NCI-H128 (cell line): ENCODE data around the gene DCUN1D2.
"Not testable (repeated sequence)": the region's sequence is repeated elsewhere in the genome, so short reads cannot be mapped to it uniquely, and the experiment has no call there.

Source experiments
- DNase-seq: peaks from one replicate; lab custom pipeline; 2025; ENCODE audit not compliant: unreplicated experiment; lab: John Stamatoyannopoulos, UW

Gene DCUN1D2

DNA sequence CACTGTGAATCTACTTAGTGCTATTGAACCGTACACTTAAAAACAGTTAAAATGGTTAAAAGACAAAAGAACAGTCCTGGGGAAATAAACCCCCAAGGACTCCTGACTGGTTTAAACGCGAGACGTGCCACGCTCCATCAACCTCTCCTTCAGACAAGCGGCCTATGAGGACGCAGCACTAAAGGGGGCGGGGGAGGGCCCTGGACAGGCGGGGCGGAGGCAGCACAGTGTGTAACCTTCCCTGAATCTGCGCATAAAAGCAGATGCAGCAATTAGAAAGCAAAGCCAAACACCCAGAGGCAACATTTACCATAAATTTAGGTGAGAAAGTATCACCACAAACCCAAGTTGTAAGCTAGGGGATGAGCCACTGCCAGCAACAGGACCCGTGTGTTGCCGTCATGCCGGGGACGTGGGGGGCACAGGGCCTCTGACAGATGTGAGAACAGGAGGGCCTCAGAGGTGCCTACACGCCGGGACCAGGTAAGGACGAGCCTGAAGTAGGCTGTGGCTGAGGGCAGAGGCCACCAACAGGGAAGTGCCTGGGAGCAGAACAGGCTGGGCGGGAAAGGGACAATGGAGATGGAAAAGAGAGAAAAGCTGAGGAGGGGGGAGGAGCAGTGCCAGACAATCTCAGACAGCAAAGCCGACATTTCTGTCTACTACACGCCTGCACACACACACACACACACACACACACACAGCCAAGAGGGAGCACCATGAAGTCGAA is 21.9 kb downstream of the DCUN1D2 start:
- DNase-seq = no peak

DNA sequence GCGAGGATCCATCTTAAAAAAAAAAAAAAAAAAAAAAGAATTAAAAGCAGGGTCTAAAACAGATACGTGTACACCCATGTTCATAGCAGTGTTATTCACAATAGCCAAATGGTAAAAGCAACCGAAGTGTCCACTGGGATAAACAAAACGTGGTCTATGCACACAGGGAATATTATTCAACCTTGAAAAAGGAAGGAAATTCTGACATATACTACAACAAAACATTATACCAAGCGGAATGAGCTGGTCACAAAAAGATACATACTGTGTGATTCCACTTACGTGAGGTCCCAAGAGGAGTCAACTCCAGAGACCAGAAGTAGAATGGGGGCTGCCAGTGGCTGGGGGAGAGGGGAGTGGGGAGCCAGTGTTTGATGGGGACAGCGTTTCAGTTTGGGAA is 22.5 kb downstream of the DCUN1D2 start:
- no peak for DNase-seq

DNA sequence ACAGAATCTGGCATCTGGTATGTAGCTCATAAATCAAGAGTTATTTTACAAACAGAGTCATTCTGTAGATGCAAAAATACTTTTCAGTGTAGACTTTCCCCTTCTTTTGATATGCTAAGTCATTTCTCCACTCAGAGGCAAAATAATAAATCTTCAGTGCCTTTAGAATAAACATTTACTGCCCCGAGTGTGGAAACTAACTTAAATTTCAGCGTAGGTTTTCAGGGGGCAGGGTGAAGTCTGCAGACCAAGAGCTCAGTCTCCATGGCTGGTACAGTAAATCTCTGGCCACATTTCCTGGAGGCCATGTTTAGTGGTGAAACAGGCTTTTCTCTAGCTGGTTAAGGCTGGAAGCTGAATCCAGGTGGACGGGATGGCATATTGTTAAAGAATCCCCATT is 24.1 kb downstream of the DCUN1D2 start:
- DNase-seq = no peak

DNA sequence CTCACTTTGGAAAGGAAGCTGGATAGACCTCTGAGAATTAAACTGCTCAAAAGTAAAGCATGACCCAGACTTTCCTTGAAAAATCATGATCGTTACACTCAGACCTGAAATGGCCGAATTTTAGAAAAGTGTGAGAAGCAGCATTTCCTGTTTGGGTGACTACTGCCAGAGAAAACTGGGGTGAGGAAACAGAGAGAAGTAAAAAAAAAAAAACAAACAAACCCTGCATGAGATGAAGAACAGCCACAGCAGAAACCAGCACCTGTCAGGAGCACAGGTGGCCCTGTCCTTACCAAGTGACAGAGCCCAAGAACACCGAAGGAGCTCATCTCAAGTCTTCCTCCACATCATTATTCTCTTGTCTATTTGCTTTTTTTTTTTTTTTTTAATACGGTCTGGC is 25.2 kb downstream of the DCUN1D2 start:
- DNase-seq = no peak

DNA sequence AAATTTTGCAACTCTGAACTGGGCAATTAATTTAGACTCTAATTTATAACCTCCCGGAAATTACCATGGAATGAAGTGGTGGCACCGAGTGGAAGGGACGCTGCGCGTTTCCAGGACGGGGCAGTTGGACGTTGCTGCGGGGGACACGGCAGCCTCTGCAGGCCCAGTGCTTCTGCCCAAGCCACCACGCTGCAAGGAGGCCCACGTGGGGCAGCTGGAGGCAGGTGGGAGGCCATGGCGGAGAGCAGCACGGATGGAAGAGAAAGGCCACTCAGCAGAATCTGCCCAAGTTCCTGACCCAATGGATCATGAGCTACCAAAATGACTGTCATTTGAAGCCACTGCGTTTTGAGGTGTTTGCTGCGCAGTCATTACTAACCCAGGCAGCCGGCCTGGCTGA is 26.0 kb downstream of the DCUN1D2 start:
- DNase-seq = no peak

DNA sequence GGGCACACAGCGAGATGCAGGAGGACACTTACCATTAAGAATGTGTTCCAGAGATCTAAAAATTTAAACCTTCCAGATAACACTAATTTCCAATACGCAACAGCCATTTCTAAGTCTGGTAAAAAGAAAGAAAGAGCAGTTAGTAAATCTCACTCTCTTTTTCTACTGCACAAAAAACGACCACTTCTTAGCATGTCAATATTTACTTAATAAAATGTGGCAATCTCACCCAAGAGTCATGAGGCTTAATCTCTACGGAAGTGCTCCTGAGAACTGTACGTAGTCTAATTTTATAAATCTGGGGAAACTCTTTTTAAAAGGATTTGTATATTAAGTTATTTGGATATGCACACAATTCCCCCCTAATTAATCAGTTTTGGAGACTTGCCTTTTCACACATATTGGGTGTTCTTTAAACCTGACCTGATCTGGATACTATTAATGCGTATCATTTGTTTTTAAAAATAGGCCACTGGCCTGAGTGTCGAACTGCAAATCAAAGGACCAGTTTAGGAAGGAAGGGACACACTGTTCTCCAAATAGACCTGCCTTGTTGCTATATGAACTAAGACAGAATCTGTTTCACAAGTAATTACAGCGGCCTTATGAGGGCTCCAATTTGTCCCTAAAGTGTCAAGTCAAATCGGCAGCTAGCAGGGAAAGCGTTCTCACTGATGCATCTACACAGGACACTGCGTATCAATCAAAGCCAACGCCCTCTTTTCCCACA is 29.3 kb downstream of the DCUN1D2 start:
- no peak for DNase-seq

DNA sequence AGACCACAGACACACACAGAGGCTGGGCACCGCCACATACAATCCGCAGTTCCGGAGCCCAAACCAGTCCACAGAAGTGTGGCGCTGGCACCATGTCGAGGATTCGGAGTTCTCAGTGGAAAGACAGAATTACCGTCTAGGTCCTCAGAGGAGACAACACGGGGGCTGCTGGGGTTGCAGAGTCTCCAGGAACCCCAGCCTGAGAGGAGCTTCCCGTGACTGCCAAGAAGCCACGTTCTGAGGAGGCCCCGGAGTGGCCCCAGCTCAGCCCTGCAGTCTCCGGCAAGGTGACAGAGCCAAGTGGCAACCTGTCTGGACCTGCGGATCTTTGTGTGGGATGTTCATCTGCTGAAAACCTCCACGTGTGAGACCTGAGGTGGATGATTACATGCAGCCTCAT is 29.9 kb downstream of the DCUN1D2 start:
- no peak for DNase-seq

DNA sequence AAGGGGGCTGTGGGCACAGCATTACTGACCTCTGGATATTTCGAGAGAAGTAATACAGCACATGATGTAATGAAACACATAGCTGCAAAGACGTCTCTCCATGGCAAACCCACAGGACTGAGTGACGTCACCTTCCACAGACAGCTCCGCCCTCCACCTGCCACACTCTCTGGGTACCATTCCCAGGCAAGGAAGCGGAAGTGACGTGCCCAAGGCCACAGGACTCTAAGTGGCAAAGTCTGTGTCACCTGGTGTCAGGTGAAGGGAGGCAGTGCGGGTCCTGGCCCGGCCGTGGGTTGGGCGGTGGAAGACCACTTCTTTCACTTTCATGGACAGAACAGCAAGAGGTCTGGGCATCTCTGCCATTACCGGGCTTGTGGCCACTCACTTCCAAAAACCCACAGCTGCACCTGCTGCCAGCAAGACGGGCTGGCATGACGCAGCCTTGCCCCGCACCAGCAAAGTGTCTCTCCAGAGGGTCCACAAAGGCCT is 30.4 kb downstream of the DCUN1D2 start:
- no peak for DNase-seq

DNA sequence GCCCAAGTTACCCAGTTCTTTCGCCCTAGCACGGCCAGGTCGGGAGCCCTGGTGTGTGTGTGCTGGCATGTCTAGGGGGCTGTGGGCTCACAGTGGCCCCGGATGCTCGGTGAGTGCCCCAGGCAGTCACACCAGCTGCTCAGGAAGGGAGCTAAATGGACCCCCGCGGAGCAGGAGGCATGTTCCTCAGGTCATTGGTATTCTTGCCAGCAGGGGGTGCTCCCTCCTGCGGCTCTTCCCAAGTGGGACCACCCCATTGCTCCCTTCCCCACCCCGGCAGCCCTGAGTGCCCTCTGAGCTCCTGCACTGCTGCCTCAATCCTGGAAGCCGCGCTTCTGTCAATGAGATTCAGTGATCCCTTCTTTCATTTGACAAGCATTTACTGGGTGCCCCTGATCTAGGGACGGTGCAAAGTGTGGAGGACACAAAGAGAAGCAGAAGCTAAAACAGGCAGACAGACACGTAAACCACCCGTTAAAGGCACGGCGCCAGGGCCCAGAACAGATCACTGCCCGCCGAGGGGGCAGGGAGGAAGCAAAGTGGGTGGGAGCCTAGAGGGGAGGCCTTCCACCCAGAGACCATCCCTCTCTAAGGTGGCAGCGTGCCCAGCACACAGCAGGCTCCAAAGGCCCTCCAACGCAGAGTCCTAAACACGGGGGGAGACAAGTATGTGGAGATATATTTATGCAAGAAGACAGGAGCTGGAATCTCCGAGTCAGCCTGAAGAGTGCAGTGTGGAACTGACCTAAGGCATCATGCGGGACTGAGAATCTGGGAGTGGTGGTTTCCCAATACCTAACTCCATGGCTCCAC is 32.1 kb downstream of the DCUN1D2 start:
- no peak for DNase-seq

DNA sequence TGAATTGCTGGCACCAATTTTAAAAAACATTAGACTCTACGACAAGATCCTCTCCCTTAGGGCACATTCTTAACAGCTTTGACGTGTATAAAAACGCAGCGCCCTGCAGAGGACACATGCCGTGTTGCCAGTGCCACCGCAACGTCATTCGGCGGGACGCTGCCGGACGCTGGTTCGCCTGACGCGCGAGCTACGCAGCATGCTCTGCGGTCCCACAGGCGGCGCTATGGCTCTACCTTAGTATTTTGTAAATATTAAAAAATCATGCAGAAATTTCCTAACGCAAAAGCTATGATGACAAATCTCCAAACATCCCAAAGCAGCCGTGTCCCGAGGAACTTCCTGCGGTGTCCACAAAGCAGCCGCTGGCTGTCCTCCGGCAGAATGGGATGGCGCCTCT is 33.0 kb downstream of the DCUN1D2 start:
- DNase-seq = no peak

DNA sequence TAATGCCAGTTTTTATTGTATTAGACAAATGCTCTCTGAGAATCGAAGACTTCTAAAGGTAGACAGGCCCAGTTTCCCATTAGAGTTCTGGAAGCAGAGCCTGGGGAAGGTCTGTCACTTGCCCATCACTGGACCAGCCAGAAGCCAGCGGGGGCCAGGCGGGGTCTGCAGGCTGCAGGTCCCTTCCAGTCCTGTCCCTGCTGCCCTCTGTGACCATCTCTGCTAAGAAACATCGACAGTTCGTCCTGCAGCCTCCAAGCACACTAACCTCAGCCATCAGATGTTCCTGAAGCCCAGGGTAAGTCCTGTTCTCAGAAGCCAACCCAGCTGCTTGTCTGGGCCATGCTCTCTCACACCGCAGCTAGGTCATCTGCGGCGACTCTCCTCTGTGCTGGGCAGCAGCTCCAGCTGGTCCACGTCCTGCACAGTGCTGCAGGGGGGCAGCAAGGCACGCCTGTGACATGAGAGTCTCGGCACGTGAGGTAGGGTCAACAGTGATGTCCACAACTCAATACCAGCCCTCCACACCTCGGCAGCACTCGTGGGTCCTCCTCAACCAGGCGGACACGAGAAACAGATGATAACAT is 34.3 kb downstream of the DCUN1D2 start:
- DNase-seq = no peak

DNA sequence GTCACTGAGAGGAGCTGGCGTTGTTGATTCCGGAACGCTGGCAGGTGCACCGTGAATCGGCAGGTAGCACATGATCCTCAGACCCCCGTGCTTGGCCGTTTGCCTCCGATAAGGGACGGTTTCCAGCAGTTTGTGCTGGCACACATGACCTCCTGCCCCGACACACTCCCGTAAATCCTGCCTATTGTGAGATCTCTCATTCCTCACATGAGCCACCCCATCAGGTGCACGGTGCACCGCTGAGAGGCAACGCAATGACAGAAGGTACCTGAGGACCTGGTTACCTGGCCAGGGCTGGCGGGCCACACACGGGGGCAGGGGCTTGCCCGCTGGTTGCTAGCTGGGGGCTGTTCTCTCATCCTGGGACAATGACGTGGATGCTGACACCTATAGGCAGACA is 35.1 kb downstream of the DCUN1D2 start:
- DNase-seq = no peak

DNA sequence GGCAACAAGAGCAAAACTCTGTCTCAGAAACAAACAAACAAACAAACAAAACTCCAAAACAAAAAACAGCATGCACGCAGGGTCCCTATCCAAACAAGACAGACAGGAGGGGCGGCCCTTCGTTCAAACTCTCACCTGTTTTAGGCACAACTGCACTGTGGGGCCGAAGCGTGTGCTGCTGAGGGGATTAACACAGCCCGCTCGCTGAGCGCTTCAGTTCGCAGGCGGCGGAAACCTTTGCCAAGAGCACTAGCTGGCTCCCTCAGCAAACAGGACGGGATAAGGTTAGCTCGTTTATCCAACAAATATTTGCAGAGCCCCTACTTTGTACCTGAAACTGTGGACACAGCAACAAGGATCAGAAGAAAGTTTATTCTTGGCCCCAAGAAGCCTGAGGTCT is 35.6 kb downstream of the DCUN1D2 start:
- no peak for DNase-seq

DNA sequence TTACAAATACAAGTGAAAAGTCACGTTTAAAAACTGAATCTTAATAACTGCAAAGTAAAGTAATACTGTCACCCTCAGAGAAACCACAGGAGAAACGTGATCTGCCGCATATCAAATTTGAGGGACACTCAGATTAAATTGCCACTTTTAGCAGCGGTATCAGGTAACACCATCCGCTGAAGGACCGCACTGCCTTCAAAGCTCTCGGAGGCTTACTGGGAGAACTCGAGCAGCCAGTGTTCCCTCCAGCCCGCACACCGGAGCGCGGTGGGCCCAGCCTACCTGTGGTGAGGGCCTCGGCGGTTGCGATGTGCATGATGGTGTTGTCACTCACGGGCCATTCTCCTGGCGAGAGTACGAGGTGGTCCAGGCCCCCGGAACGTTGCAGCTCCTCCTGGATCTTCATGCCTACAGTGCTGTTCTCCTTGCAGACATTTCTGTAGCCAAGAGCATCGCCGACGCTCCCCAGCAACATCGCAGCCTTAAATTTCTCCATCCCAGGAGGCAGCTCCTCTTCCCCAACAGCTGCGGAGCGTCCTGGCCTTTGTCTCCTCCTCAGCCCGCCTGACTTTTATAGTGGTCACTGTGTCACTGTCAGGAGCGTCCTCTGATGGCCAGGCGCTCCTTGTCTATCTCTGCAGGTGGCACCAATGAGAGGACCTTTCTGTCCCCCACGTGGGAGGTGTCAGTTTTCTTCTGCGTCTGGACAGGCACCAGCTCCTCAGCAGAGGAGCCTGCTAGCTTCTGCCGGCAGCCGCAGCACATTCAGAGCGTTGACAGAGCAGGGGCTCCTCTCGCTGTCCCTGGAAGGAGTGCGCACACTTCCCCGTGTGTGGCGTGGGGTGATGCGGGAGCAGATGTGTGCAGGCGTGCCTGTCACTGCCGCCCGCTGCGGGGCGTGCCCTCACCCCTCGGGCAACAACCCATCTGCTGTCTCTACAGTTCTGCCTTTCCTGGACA is 37.3 kb downstream of the DCUN1D2 start, which contains the start of gene ADPRHL1:
Gene ADPRHL1, minus strand, starts transcription at position 547 of the 960 bp plus-strand sequence. Its CDS starts 51 bp downstream, at position 496.
- DNase-seq = no peak

DNA sequence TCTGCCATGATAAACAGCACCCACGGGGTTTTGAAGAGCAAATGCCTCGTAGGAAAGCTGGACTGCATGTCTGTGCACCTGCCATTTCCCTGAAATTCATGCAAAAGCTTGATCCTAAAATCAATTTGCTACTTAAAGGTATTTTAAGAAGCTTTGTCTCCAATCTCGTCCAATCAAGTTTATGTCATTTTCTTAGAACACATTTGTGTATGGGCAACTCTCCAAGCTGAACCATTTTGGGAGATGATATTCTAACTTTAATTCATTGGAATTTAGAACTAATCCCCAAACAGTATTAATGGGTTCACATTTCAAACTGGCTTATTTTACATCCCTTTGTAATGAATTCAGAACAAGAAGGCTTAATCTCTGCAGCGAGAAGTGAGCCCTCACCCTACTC is 38.0 kb downstream of the DCUN1D2 start:
- no peak for DNase-seq

DNA sequence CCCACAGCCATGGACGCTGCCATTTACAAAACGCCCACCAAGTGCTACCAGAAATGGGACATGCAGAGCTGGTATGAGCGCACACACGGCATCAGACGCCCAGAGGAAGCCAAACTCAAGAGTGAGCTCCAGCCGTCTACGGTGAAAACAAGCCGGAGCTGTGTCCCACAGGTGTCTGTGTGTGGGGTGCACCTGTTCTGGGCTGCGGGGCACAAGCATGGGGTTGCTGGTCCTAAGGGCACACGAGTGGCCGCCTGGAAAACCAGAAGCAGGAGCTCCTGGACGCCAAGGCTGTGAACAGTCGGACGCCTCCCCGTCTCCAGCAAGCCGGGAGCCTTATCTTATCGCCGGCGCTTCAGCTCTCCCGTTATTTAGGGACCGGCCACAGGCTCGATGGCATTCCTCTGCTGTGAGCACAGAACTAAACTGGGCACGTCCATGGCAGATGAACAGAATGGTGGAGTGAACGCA is 38.5 kb downstream of the DCUN1D2 start:
- DNase-seq = no peak

DNA sequence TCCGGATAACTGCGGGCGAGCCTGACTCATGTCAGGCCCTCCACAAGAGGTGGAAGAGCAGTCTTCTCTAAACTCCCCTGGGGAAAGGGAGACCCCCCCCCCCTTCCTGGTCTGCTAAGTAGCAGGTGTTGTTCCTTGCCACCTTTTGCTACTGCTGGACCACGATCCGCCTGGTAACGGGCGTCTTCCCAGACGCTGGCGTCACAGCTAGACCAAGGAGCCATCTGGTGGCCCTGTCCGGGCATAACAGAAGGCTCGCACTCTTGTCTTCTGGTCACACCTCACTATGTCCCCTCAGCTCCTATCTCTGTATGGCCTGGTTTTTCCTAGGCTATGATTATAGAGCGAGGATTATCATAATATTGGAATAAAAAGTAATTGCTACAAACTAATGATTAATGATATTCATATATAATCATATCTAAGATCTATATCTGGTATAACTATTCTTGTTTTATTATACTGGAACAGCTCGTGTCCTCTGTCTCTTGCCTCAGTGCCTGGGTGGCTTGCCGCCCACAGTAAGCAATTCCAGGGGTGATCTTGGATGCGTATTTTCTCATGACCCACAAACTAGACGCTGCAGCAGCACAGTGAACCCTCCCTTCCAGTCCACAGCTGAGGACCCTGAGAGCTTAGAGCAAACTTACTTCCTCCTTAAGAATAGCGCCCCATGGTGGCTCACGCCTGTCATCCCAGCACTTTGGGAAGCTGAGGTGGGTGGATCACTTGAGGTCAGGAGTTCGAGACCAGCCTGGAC is 39.5 kb downstream of the DCUN1D2 start:
- DNase-seq = not testable (repeated sequence)

DNA sequence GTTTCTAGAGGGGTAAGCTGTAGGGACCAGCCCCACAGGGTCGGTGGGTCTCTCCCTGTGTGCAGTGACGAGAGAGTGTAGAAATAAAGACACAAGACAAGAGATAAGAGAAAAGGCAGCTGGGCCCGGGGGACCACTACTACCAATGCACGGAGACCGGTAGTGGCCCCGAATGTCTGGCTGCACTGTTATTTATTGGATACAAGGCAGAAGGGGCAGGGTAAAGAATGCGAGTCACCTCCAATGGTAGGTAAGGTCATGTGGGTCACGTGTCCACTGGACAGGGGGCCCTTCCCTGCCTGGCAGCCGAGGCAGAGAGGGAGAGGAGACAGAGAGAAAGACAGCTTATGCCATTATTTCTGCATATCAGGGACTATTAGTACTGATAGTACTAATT is 40.2 kb downstream of the DCUN1D2 start:
- not testable (repeated sequence) for DNase-seq

DNA sequence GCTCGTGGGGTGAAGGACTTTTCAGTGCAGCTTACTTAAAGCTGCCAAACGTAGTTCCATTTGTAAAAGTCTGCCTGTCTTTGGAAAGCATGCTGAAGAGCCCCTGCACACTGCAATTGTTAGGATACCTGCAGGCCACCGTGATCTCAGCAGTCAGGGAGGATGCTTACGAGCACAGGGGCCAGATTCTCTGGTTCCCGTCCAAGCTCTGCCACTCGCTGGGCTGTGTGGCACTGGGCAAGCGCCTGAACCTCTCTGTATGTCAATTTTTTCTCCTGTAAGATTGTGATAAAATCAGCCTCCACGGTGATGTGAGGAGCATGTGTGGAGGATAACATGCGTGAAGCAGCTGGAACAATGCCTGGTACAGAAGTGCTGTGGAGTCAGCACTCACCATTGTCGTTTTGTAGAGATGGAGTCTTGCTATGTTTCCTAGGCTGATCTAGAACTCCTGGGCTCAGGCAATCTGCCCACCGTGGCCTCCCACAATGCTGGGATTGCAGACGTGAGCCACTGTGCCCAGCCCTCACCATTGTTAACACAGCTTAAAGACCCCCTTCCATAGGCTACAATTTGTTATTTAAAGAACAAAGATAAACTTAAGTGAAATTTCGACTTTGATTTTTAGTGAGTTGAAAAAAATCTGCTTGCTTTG is 40.7 kb downstream of the DCUN1D2 start:
- DNase-seq = no peak
